AG04449 (cell line): ENCODE data around the gene LHFPL6.

ENCODE experiments used
- CTCF ChIA-PET: fragments of 350-600 bp; formaldehyde crosslinking; extraction: SDS; loops from one replicate; lab custom pipeline; 2021; ENCODE audit warnings: antibody characterized with exemption; lab: Yijun Ruan, JAX
- POLR2A ChIA-PET: fragments of 400-600, 350-600 bp; formaldehyde crosslinking; extraction: SDS; loops from one replicate; lab custom pipeline; 2020; ENCODE audit warnings: antibody characterized with exemption, inconsistent platforms; lab: Yijun Ruan, JAX
- DNase-seq: peaks from one replicate; pipeline ENCODE4 v3.0.0-alpha.2; 2010; ENCODE audit warnings: low read depth, low spot score
- H3K4me3 ChIP-seq: 2 replicates; pipeline ENCODE4 v1.5.1; 2011; ENCODE audit warnings: low read depth, mild to moderate bottlenecking, control low read depth, low read length
- CTCF ChIP-seq: IDR thresholded peaks from one replicate; pipeline ENCODE4 v1.5.1; 2011; ENCODE audit warnings: mild to moderate bottlenecking, moderate library complexity, low read length, control low read depth, inconsistent platforms; ENCODE audit not compliant: insufficient read depth; ENCODE audit errors: missing control alignments

The LHFPL6 gene

GRCh38 chr13:39362652-39363381 lies 240.2 kb downstream of the LHFPL6 start:
- ChIA-PET CTCF (interaction anchor here (0.9 kb wide), 1 partner anchor 249 kb away, joined by 3 read pairs; no protein-coding TSS in a partner anchor), POLR2A (no interaction called here)
- DNase-seq, result no peak

GRCh38 chr13:39353988-39354387 lies 249.0 kb downstream of the LHFPL6 start:
- POLR2A ChIA-PET, result interaction anchor here (0.5 kb wide), 1 partner anchor 78 kb away, joined by 3 read pairs; no protein-coding TSS in a partner anchor
- H3K4me3 ChIP-seq, result no peak overlapping the region
- CTCF ChIA-PET, result no interaction called here
- peak; percentile 42 for DNase-seq
- no peak for TF ChIP-seq CTCF

More at GRCh38 chr13:39362652-39363381, 240.2 kb downstream of the LHFPL6 start:
- H3K4me3 ChIP-seq, result no peak overlapping the region
- TF ChIP-seq CTCF, result no peak

- no peak for DNase-seq
- ChIA-PET POLR2A (no interaction called here), CTCF (interaction anchor here (1.8 kb wide), 1 partner anchor 262 kb away, joined by 7 read pairs; no protein-coding TSS in a partner anchor)
- no peak overlapping the region for H3K4me3 ChIP-seq
- TF ChIP-seq CTCF, result no peak
Observed at GRCh38 chr13:39350461-39350881, 252.5 kb downstream of the LHFPL6 start.

GRCh38 chr13:39349391-39349960 lies 253.5 kb downstream of the LHFPL6 start:
- no peak for DNase-seq
- ChIA-PET CTCF (interaction anchor here (0.9 to 1.8 kb wide), 2 partner anchors 129 to 263 kb away, joined by 3 to 7 read pairs; no protein-coding TSS in a partner anchor), POLR2A (no interaction called here)
- no peak for TF ChIP-seq CTCF
- H3K4me3 ChIP-seq, result no peak overlapping the region

- TF ChIP-seq CTCF, result no peak
- POLR2A ChIA-PET, result no interaction called here
- no peak for DNase-seq
- no peak overlapping the region for H3K4me3 ChIP-seq
- CTCF ChIA-PET, result interaction anchor here (1.0 kb wide), 1 partner anchor 264 kb away, joined by 3 read pairs; no protein-coding TSS in a partner anchor
Observed at GRCh38 chr13:39347926-39348901, 254.8 kb downstream of the LHFPL6 start.
